ENCODE measurements around the gene OR5D18.
"Not testable (repeated sequence)": the region's sequence is repeated elsewhere in the genome, so short reads cannot be mapped to it uniquely, and the experiment has no call there.

The OR5D18 gene

GRCh38 chr11:55819330-55819729, at the start of gene OR5D18:
OR5D18 (plus strand) TSS chr11:55819630; CDS start chr11:55819630, 0 bp downstream.
- DNase-seq: no peak

GRCh38 chr11:55773138-55773537, 46.3 kb upstream of the OR5D18 start, which contains the start of gene OR5D13:
OR5D13 (plus strand) TSS chr11:55773438; CDS start chr11:55773438, 0 bp downstream.
- DNase-seq: no peak

DNA sequence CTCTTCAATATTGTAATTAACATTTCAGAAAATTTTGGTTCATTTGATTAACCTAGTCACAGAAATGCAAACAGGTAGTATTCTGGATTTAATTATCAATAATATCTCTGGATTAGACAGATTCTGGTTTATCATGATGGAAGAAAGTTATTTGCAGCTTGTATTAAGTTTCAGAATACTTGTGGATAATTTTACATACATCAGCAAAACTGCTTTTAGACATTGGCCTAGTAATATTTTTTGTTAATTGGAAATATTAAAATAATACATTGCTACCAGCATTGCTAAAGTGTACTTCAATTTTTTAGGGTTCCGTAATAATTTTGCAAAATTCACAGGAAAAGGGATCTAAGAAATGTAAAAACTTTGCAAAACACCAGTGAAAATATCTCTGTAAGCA, 27.8 kb upstream of the OR5D18 start:
- no peak for DNase-seq

GRCh38 chr11:55793321-55793720, 26.1 kb upstream of the OR5D18 start:
- DNase-seq: no peak

- no peak for DNase-seq
Measured at GRCh38 chr11:55795256-55795655, 24.2 kb upstream of the OR5D18 start, which contains the start of gene OR5D14. OR5D14 (plus strand) TSS chr11:55795556; CDS start chr11:55795556, 0 bp downstream.

DNA sequence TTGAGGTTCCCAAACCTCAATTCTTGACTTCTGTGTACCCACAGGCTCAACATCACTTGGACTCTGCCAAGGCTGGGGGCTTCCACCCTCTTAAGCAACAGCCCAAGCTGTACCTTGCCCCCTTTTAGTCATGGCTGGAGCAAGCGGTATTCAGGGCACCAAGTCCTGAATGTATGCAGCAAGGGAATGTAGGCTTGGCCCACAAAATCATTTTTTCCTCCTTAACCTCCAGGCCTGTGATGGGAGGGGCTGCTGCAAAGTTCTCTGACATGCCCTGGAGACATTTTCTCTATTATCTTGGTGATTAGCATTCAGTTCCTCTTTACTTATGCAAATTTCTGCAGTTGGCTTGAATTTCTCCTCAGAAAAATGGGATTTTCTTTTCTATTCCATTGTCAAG, 13.2 kb upstream of the OR5D18 start:
- no peak for DNase-seq

DNA sequence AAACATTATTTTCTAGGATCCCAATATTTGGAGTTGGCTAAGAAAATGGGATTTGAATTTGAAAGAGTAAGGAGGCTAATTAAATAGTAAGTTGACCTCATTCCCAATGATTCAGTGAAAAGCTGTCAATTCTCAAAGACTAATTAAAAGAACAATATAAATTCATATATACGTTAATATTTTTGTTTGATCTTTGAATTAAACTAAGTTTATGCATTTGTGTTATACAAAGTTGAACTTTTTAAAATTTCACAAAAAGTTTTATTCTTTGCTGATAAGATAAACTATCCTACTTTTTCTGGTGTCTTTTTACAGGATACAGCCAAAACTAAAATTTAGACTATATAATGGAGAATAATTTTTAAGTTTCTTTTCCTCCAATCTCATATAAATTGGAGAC, 8.4 kb upstream of the OR5D18 start, which contains the start of gene OR5L1:
TSS of gene OR5L1 (plus strand) at position 301 of the 400 bp plus-strand sequence. CDS start 100 bp downstream, outside the sequence.
- DNase-seq: no peak

DNA sequence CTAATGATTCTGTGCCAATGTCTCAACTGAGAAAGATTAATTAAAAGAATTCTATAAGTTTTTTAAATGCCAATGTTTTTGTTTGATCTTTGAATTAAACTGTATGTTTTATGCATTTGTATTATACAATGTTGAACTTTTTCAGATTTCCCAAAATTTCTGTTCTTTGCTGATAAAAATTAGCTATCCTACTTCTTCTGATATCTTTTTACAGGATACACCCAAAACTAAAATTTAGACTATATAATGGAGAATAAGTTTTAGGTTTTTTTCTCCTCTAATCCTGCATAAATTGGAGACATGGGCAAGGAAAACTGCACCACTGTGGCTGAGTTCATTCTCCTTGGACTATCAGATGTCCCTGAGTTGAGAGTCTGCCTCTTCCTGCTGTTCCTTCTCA, 7.5 kb downstream of the OR5D18 start, which contains the start of gene OR5L2:
TSS of gene OR5L2 (plus strand) at position 301 of the 400 bp plus-strand sequence. CDS start at position 301, 0 bp downstream.
- DNase-seq: no peak

- DNase-seq: no peak
Measured at GRCh38 chr11:55838452-55838851, 19.0 kb downstream of the OR5D18 start, which contains the start of gene OR5D16. OR5D16 (plus strand) TSS chr11:55838752; CDS start chr11:55838752, 0 bp downstream.

DNA sequence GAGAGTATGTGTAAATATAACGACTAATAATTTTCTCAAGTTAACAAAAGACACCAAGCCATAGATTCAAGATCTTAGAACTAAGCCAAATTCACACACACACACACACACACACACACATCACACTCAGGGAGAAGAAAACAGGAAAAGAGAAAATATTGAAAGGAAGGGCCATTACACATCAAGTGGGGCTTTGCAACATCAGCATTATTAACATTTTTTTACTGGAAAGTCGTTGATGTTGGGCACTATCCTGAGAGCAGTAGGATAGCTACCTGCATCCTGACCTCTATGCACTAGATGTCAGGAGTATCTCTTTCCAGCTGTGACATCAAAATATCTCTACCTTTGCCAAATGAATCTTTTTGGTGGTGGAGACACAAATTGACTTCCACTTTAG, 28.0 kb downstream of the OR5D18 start:
- no peak for DNase-seq

GRCh38 chr11:55849037-55849436, 29.6 kb downstream of the OR5D18 start:
- no peak for DNase-seq

DNA sequence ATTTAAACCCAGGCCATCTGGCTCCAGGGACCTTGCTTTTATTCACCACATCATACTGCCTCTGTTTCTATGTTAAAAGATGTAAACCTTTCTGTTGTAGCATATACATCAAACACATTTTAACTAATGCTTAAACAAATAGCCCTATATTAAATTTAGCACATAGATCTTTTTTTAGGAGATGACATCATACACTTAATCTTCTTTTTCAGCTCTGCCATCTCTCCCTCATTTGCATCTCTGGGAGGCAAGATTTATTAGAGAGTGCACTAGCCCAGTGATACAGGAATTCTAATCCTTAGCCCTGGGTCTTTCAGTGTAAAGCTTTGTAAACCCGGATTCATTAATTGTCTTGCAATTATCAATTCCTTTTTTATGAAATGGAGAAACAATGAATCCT, 32.7 kb downstream of the OR5D18 start:
- no peak for DNase-seq

DNA sequence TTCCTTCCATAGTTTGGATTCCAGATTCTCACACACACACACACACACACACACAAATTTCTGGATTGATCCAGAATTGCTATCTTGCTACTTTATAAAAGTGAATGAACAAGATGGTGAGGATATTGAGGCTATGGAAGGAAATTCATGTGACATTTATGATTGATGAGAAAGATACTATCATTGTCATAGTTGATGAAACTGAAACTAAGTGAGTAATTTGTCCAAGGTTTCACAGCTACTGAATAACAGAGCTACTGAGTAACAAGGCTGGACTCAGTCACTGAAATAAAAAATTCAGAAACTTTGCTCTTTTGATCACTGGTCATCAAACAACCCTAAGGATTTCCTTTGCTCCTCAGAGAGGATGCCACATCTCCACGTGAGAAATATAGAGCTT, 35.3 kb downstream of the OR5D18 start:
- DNase-seq: no peak

GRCh38 chr11:55867354-55867753, 47.9 kb downstream of the OR5D18 start:
- DNase-seq: not testable (repeated sequence)
